GM18526 (cell line): ENCODE data around the gene RNF167.

ENCODE experiments used
- POLR2A ChIP-seq: IDR thresholded peaks from 3 replicates; pipeline ENCODE4 v1.6.1; 2011; ENCODE audit not compliant: insufficient read length; ENCODE audit errors: extremely low read depth

Gene RNF167

GRCh38 chr17:4899341-4900230, 40.5 kb upstream of the RNF167 start, which contains the start of gene C17orf107:
Gene C17orf107 (plus strand): TSS chr17:4899536. CDS start chr17:4899763, 227 bp downstream.
- no peak for TF ChIP-seq POLR2A

GRCh38 chr17:4900231-4901107, 39.6 kb upstream of the RNF167 start:
- TF ChIP-seq POLR2A: no peak

GRCh38 chr17:4901108-4901647, 38.9 kb upstream of the RNF167 start:
- no peak for TF ChIP-seq POLR2A

GRCh38 chr17:4901648-4902344, 38.3 kb upstream of the RNF167 start:
- TF ChIP-seq POLR2A: no peak

- no peak for TF ChIP-seq POLR2A
These were observed 37.5 kb upstream of the RNF167 start for GRCh38 chr17:4902540-4902939.

- no peak for TF ChIP-seq POLR2A
These were observed 36.8 kb upstream of the RNF167 start, which contains the start of gene CHRNE for GRCh38 chr17:4903051-4903818. Gene CHRNE (minus strand): TSS chr17:4903098. CDS start chr17:4903063, 35 bp downstream.

GRCh38 chr17:4908301-4908700, 31.8 kb upstream of the RNF167 start:
- TF ChIP-seq POLR2A: no peak

GRCh38 chr17:4908711-4909496, 31.2 kb upstream of the RNF167 start:
- no peak for TF ChIP-seq POLR2A

GRCh38 chr17:4913994-4914393, 26.1 kb upstream of the RNF167 start:
- no peak for TF ChIP-seq POLR2A

- no peak for TF ChIP-seq POLR2A
These were observed 20.5 kb upstream of the RNF167 start for GRCh38 chr17:4919511-4920047.

GRCh38 chr17:4920351-4921048, 19.6 kb upstream of the RNF167 start:
- TF ChIP-seq POLR2A: no peak

- TF ChIP-seq POLR2A: no peak
These were observed 18.7 kb upstream of the RNF167 start for GRCh38 chr17:4921320-4921719.
